Neuronal stem cell (in vitro differentiated cells): ENCODE data around the gene DIAPH2.

Experiments
- DNase-seq: peaks from one replicate; pipeline ENCODE4 v3.0.0-alpha.2; 2013; ENCODE audit warnings: low spot score
- H2AFZ ChIP-seq: one replicate; pipeline ENCODE4 v1.6.1; 2013; ENCODE audit warnings: mild to moderate bottlenecking, low read length, inconsistent platforms
- H2AK5ac ChIP-seq: 2 replicates; pipeline ENCODE4 v1.6.1; 2013; ENCODE audit warnings: low read depth, mild to moderate bottlenecking, inconsistent platforms, low read length, moderate library complexity, mixed read lengths
- H2BK120ac ChIP-seq: 2 replicates; pipeline ENCODE4 v1.6.1; 2013; ENCODE audit warnings: low read depth, mild to moderate bottlenecking, inconsistent platforms, low read length, moderate library complexity, mixed read lengths
- H2BK12ac ChIP-seq: one replicate; pipeline ENCODE4 v1.6.1; 2013; ENCODE audit warnings: low read length, inconsistent platforms
- H2BK15ac ChIP-seq: 2 replicates; pipeline ENCODE4 v1.6.1; 2013; ENCODE audit warnings: mild to moderate bottlenecking, low read length, inconsistent platforms, mixed read lengths
- H2BK5ac ChIP-seq: one replicate; pipeline ENCODE4 v1.6.1; 2013; ENCODE audit warnings: inconsistent platforms, mild to moderate bottlenecking, low read length, moderate library complexity
- H3K14ac ChIP-seq: one replicate; pipeline ENCODE4 v1.6.1; 2013; ENCODE audit warnings: low read length, inconsistent platforms
- H3K18ac ChIP-seq: 2 replicates; pipeline ENCODE4 v1.6.1; 2013; ENCODE audit warnings: low read length, inconsistent platforms
- H3K23ac ChIP-seq: 2 replicates; pipeline ENCODE4 v1.6.1; 2013; ENCODE audit warnings: low read depth, mild to moderate bottlenecking, mixed read lengths, low read length, inconsistent platforms; ENCODE audit not compliant: poor library complexity
- H3K27ac ChIP-seq: replicated peaks from 3 replicates; pipeline ENCODE4 v1.5.1; 2013; ENCODE audit warnings: low read length, inconsistent platforms
- H3K27me3 ChIP-seq, 3 experiments: 2 replicates each; pipeline ENCODE4 v1.6.1; 2013; ENCODE audit warnings: low read length in 3 of 3, mild to moderate bottlenecking in 2 of 3, inconsistent platforms in 1 of 3, low read depth in 1 of 3, mixed read lengths in 1 of 3, moderate library complexity in 1 of 3; ENCODE audit not compliant: control insufficient read depth in 3 of 3, insufficient read depth in 3 of 3
- H3K36me3 ChIP-seq, 2 donors: replicated peaks in 1 of 2; 2 replicates each; pipeline ENCODE4 v1.6.1; 2013; ENCODE audit warnings: low read length in 2 of 2; ENCODE audit not compliant: control insufficient read depth in 2 of 2, insufficient read depth in 2 of 2
- H3K4ac ChIP-seq: 2 replicates; pipeline ENCODE4 v1.6.1; 2013; ENCODE audit warnings: inconsistent platforms, mild to moderate bottlenecking, low read length, moderate library complexity
- H3K4me1 ChIP-seq, 2 donors: 1 replicate in 1 of 2; 2 replicates in 1 of 2; pipeline ENCODE4 v1.6.1; 2013; ENCODE audit warnings: low read length in 2 of 2, low read depth in 1 of 2; ENCODE audit not compliant: control insufficient read depth in 2 of 2, insufficient read depth in 1 of 2
- H3K4me2 ChIP-seq: one replicate; pipeline ENCODE4 v1.6.1; 2013; ENCODE audit warnings: mild to moderate bottlenecking, low read length, inconsistent platforms; ENCODE audit not compliant: insufficient read depth, poor library complexity, severe bottlenecking
- H3K4me3 ChIP-seq, 2 donors: 2 replicates each; pipeline ENCODE4 v1.5.1; 2013; ENCODE audit warnings: low read length in 2 of 2, mild to moderate bottlenecking in 2 of 2, inconsistent platforms in 1 of 2, moderate library complexity in 1 of 2
- H3K79me1 ChIP-seq: one replicate; pipeline ENCODE4 v1.6.1; 2013; ENCODE audit warnings: low read depth, mild to moderate bottlenecking, inconsistent platforms, low read length, moderate library complexity
- H3K9ac ChIP-seq: one replicate; pipeline ENCODE4 v1.6.1; 2013; ENCODE audit warnings: mild to moderate bottlenecking, low read depth, low read length, inconsistent platforms; ENCODE audit not compliant: poor library complexity
- H3K9me3 ChIP-seq, 2 donors: replicated peaks in 1 of 2; 2 replicates each; pipeline versions ENCODE3 to v1.6.1; 2013; ENCODE audit warnings: low read length in 2 of 2, mild to moderate bottlenecking in 2 of 2, inconsistent platforms in 1 of 2, low read depth in 1 of 2, mixed read lengths in 1 of 2, moderate library complexity in 1 of 2; ENCODE audit not compliant: control insufficient read depth in 2 of 2, insufficient read depth in 1 of 2
- H4K8ac ChIP-seq: one replicate; pipeline ENCODE4 v1.6.1; 2013; ENCODE audit warnings: low read depth, mild to moderate bottlenecking, inconsistent platforms, low read length, moderate library complexity
- H4K91ac ChIP-seq: one replicate; pipeline ENCODE4 v1.6.1; 2013; ENCODE audit warnings: low read length, low read depth, mild to moderate bottlenecking, inconsistent platforms; ENCODE audit not compliant: poor library complexity
- WGBS, 2 donors: extraction: QIAGEN DNeasy Blood & Tissue Kit; methylation state at CpG; one replicate each; pipeline ENCODE4 v1.1.7; 2013; ENCODE audit warnings: missing lambda C conversion rate in 2 of 2, mixed read lengths in 1 of 2; ENCODE audit not compliant: insufficient read length in 2 of 2, insufficient replicate concordance in 1 of 2; ENCODE audit errors: extremely low coverage in 2 of 2; 5-methylcytosine and 5-hydroxymethylcytosine counted together

Gene DIAPH2

DNA sequence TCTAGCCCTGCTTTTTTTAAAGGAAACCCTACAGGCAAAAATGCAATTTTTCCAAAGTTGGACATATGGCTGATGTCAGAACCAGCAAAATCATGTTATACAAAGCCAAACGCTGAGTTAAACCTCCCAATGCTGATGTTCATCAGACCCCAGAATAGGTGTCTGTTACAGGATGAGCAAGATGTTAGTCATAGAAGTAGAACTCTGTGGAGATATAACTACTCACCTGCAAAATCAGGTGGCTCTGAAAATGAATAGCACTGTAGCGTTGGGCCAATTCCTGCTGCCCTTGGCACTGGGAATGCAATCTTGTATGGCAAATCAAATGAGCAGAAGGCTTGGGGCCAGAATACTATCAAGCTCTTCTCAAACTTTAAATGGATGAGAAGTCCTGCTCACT is 833.1 kb downstream of the DIAPH2 start:
- Histone ChIP-seq H3K14ac (no peak overlapping the region), H3K4me1 (no peaks in the 10 kb centered on the region), H3K4ac (no peak overlapping the region), H2BK12ac (no peak overlapping the region), H2AK5ac (no peak overlapping the region), H3K23ac (no peak overlapping the region), H3K9me3 (no peaks in the 10 kb centered on the region), H2BK120ac (no peak overlapping the region), H2AFZ (no peak overlapping the region), H3K4me2 (no peak overlapping the region), H3K36me3 (no peaks in the 10 kb centered on the region), H3K4me3 (no peak overlapping the region), H3K27ac (no peak overlapping the region), H4K8ac (no peak overlapping the region), H4K91ac (no peak overlapping the region), H3K79me1 (no peaks in the 10 kb centered on the region), H2BK5ac (no peak overlapping the region), H3K18ac (no peak overlapping the region), H3K27me3 (no peaks in the 10 kb centered on the region), H3K9ac (no peak overlapping the region), H2BK15ac (no peak overlapping the region)
- WGBS, 2 donors = no CpG with 5 or more reads among the region's 2 CpGs
- no peak for DNase-seq

DNA sequence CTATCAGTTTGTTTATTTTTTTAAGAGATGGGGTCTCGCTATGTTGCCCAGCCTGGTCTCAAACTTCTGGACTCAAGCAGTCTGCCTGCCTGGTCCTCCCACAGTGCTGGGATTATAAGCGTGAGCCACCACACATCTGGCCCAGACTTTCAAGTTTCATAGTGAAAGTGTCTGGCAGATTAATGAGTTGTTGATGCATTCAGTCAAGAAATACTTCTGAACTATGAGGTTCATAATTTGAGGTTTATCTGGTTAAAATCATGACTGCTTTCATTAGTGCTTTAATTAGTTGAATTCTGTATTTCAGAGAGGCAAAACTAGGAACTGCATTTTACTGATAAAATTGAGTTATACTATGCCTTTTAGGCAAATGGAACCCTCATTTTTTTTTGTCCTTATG is 837.7 kb downstream of the DIAPH2 start:
- Histone ChIP-seq H2BK12ac (no peak overlapping the region), H3K4me3 (no peak overlapping the region), H3K23ac (no peak overlapping the region), H2AFZ (no peak overlapping the region), H2BK120ac (no peak overlapping the region), H3K27ac (no peak overlapping the region), H2AK5ac (no peak overlapping the region), H3K14ac (no peak overlapping the region), H4K91ac (no peak overlapping the region), H3K4me2 (no peak overlapping the region), H3K18ac (no peak overlapping the region), H3K4ac (no peak overlapping the region), H3K9ac (no peak overlapping the region), H3K4me1 (no peaks in the 10 kb centered on the region), H2BK15ac (no peak overlapping the region), H2BK5ac (no peak overlapping the region), H3K36me3 (no peaks in the 10 kb centered on the region), H3K27me3 (no peaks in the 10 kb centered on the region), H4K8ac (no peak overlapping the region), H3K79me1 (no peaks in the 10 kb centered on the region), H3K9me3 (no peaks in the 10 kb centered on the region)
- WGBS, 2 donors = no CpG with 5 or more reads among the region's 2 CpGs
- DNase-seq = no peak

DNA sequence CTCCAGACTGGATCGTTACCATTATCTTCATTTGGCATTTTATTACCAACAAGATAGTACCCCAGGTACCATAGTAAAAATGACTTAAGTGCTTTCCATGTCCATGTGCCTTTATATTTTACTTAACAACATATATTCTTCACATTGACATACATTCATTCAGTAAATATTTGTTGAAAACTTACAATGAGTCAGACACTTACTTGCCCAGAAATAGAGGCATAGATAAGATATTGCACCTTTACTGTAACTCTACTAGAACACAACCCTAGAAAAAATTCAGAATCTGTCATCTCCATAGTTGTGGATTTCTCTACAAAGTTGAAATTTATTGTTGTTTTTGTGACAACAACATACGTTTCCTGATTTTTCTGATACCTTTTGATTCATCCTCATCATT is 839.7 kb downstream of the DIAPH2 start:
- WGBS, 2 donors = no CpG with 5 or more reads among the region's 2 CpGs
- Histone ChIP-seq H2BK15ac (no peak overlapping the region), H4K91ac (no peak overlapping the region), H3K18ac (no peak overlapping the region), H3K27me3 (no peaks in the 10 kb centered on the region), H4K8ac (no peak overlapping the region), H3K14ac (no peak overlapping the region), H3K36me3 (no peaks in the 10 kb centered on the region), H3K27ac (no peak overlapping the region), H3K4ac (no peak overlapping the region), H3K4me1 (no peaks in the 10 kb centered on the region), H2BK12ac (no peak overlapping the region), H3K79me1 (no peaks in the 10 kb centered on the region), H2AK5ac (no peak overlapping the region), H2AFZ (no peak overlapping the region), H3K9ac (no peak overlapping the region), H3K23ac (no peak overlapping the region), H2BK120ac (no peak overlapping the region), H3K9me3 (no peaks in the 10 kb centered on the region), H2BK5ac (no peak overlapping the region), H3K4me2 (no peak overlapping the region), H3K4me3 (no peak overlapping the region)
- DNase-seq = no peak

DNA sequence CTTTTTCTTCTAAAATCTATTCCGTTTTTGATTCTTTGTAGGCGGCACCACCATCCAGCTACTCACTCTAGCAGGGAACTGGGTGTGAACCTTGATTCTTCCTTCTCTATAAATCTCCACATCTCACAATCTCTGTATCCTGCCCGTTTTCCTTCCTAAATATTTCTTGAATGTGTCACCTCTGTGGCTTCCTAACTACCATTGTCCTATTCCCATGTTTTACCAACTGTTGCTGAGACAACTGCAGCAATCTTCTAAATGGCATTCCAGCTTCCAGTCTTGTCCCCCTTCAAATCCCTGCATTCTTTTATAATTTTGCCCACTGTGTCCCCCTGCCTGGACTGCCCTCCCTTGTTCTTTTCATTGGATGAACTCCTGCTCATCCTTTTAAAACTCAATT is 840.4 kb downstream of the DIAPH2 start:
- no peak for DNase-seq
- Histone ChIP-seq H3K79me1 (no peaks in the 10 kb centered on the region), H3K4me3 (no peak overlapping the region), H3K14ac (no peak overlapping the region), H2BK15ac (no peak overlapping the region), H3K4me1 (no peaks in the 10 kb centered on the region), H3K9me3 (no peaks in the 10 kb centered on the region), H4K8ac (no peak overlapping the region), H2AK5ac (no peak overlapping the region), H3K4ac (no peak overlapping the region), H3K27ac (no peak overlapping the region), H3K18ac (no peak overlapping the region), H3K27me3 (no peaks in the 10 kb centered on the region), H3K36me3 (no peaks in the 10 kb centered on the region), H4K91ac (no peak overlapping the region), H3K23ac (no peak overlapping the region), H2BK5ac (no peak overlapping the region), H2AFZ (peak overlapping the region; percentile 25), H3K9ac (no peak overlapping the region), H2BK120ac (no peak overlapping the region), H3K4me2 (no peak overlapping the region), H2BK12ac (no peak overlapping the region)
- no CpG with 5 or more reads among the region's 3 CpGs for WGBS, 2 donors
